Right lobe of liver (tissue), 6 donors: ENCODE results near the gene LIN52. TPM values are rescaled to one million over a fixed set of nuclear protein-coding genes. Genes with fewer than 3 reads are reported as not detected.

Experiments
- ATAC-seq, 4 donors: fragments of 200-7000 bp; cut with Tn5 transposase; one replicate each; pipeline ENCODE4 v1.9.1; 2020; ENCODE audit warnings: mild to moderate bottlenecking in 4 of 4, moderate library complexity in 4 of 4
- DNase-seq, 3 donors: peaks; one replicate each; pipeline ENCODE4 v3.0.0-alpha.2; 2020
- H3K27ac ChIP-seq, 3 donors: fragments of 200-600 bp; one replicate each; pipeline ENCODE4 v1.8.0; 2022
- H3K27me3 ChIP-seq, 2 donors: fragments of 200-600 bp; one replicate each; pipeline ENCODE4 v1.8.0; 2022
- H3K36me3 ChIP-seq, 4 donors: fragments of 200-600 bp; sonication (generic) in 1 of 4; one replicate each; pipeline versions ENCODE4 v1.5.1 to v1.8.0; 2017 to 2022; ENCODE audit warnings: control low read depth in 1 of 4
- H3K4me1 ChIP-seq, 4 donors: fragments of 200-600 bp; sonication (generic) in 1 of 4; one replicate each; pipeline versions ENCODE4 v1.5.1 to v1.8.0; 2017 to 2022; ENCODE audit warnings: control low read depth in 1 of 4
- H3K4me3 ChIP-seq, 3 donors: fragments of 200-600 bp; one replicate each; pipeline ENCODE4 v1.8.0; 2022
- H3K9me3 ChIP-seq, 4 donors: fragments of 200-600 bp; sonication (generic) in 1 of 4; one replicate each; pipeline versions ENCODE4 v1.5.1 to v1.8.0; 2017 to 2022; ENCODE audit warnings: control low read depth in 1 of 4
- CTCF ChIP-seq, 4 donors: fragments of 200-600 bp in 3 of 4; fragments of 450-650 bp in 1 of 4; IDR thresholded peaks; one replicate each; pipeline versions ENCODE4 v1.5.1 to v1.8.0; 2016 to 2022; ENCODE audit warnings: antibody characterized with exemption in 4 of 4, mild to moderate bottlenecking in 2 of 4
- POLR2A ChIP-seq: fragments of 450-650 bp; IDR thresholded peaks from one replicate; pipeline ENCODE4 v1.6.1; 2017; ENCODE audit warnings: antibody characterized with exemption, mild to moderate bottlenecking
- WGBS: methylation state at CpG from one replicate; pipeline ENCODE4 v1.1.6; 2018; ENCODE audit warnings: low coverage, low lambda C conversion rate; ENCODE audit not compliant: insufficient coverage; ENCODE audit errors: missing lambda C conversion rate; 5-methylcytosine and 5-hydroxymethylcytosine counted together
- intact Hi-C, 2 donors: fragments of 100-400 bp; cut with DNase I; formaldehyde crosslinking; loops; one replicate each; pipeline versions ENCODE4 v1.11.2 to v1.14.1; 2022
- long read RNA-seq: library from polyadenylated mRNA; unstranded; transcript quantifications from one replicate; pipeline ENCODE4 v2.0.0, GENCODE V29; 2019
- total RNA-seq, 6 experiments: library from RNA; depleted of rRNA in 2 of 6; stranded (reverse); fragments of >200 nt in 2 of 6; fragmentation: NEBNext Ultra II Directional in 3 of 6; extraction: Animal tissue kit (Norgen Biotek cat#: 25700) in 3 of 6; gene quantifications; one replicate each; pipeline versions ENCODE4 v1.1.0 to v1.2.4, GENCODE V29; 2016 to 2023
- donor health status: DM: no; HTN: yes; CAD: no.
- donor health status: DM: no; HTN: no; CAD: no.
- donor health status: DM: no; HTN: no; CAD: no.
- donor health status: DM: no; HTN: yes; CAD: no.
- donor health status: DM: no; HTN: yes; CAD: no.

Gene LIN52, protein sequence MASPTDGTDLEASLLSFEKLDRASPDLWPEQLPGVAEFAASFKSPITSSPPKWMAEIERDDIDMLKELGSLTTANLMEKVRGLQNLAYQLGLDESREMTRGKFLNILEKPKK
- 10 to 100 TPM in 1 of 6 experiments, 1 to 10 TPM in 5; 2.3 to 59.5 (median 4.8) TPM for total RNA-seq
- long read RNA-seq, partial matches to known transcripts, result 0 of 3 reads
- long read RNA-seq, other reads (novel, unspliced or antisense), result 2 of 3 reads

DNA sequence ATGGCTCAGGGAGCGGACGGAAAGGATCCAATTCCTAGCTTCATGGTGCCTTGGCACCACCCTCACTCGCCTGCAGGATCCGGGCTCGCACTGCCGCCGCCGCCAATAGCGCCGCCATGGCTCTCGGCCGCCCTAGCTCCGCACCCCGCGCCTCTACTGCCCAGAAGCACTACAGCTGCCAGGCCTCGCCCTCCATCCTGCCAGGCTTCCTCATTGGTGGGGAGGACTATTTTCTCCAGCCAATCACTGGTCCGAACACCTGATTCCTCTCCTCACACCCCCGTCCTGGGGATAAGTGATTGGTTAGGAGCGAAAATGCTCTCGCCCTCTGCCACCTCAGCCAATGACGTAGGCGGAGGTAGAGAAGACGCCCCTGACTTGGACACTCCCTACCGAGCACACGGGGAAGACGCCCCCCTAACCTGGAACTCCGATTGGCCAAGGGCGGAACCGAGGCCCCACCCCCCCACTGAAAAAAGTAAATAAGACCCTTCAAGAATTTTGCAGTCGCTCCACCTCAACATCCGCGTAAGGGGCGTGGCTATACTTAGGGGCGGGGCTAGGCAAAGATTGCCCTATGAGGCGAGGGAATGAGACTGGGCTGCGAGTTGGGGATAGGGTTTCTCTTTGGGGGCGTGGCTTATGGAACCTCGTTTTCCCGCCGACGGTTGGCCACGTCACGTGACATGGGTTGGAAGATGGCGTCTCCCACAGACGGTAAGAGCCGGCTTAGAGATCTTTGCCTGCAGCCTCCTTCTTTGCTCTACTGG is at the start of gene LIN52, which contains the start of gene ALDH6A1:
Gene LIN52, plus strand, starts transcription at position 680 of the 770 bp plus-strand sequence. Its CDS starts 19 bp downstream, at position 699.
Gene ALDH6A1, minus strand, starts transcription at position 177 of the 770 bp plus-strand sequence. Its CDS starts 59 bp downstream, at position 118.
- ATAC-seq, result peak; percentile 88 to 96 (median 90)
- H3K9me3 ChIP-seq, result no peaks in the 10 kb centered on the region
- peaks cover 0 to 42% (median 10%) of the 10 kb centered on the region in 4 donors for H3K4me1 ChIP-seq
- WGBS, result 0% methylated on average over 28 of the region's 46 CpGs
- intact Hi-C loops, result no loop called here
- H3K27me3 ChIP-seq, result no peaks in the 10 kb centered on the region
- TF ChIP-seq CTCF (IDR thresholded peaks at IDR 0.05) (peak in 1 of 4 donors; percentile 9), POLR2A (peak; percentile 98)
- DNase-seq, result peak; percentile 99
- no peaks in the 10 kb centered on the region for H3K36me3 ChIP-seq
- H3K4me3 ChIP-seq, result peak within 1 kb of the TSS; percentile 80 to 93 (median 81)
- H3K27ac ChIP-seq, result peak within 1 kb of the TSS; percentile 72 to 99 (median 93)

GRCh38 chr14:74035556-74035955 is 49.2 kb upstream of the LIN52 start:
- WGBS, result 81% methylated on average over 3 of the region's 4 CpGs
- Histone ChIP-seq H3K27ac (no peak overlapping the region), H3K9me3 (no peaks in the 10 kb centered on the region), H3K4me1 (no peaks in the 10 kb centered on the region), H3K4me3 (no peak overlapping the region), H3K36me3 (no peaks in the 10 kb centered on the region), H3K27me3 (no peaks in the 10 kb centered on the region)
- DNase-seq, result no peak
- intact Hi-C loops, result no loop called here
- no peak for TF ChIP-seq CTCF (IDR thresholded peaks at IDR 0.05)
- ATAC-seq, result no peak

GRCh38 chr14:74038020-74038859 is 46.5 kb upstream of the LIN52 start:
- Histone ChIP-seq H3K27me3 (no peaks in the 10 kb centered on the region), H3K4me3 (no peak overlapping the region), H3K36me3 (no peaks in the 10 kb centered on the region), H3K27ac (no peak overlapping the region), H3K4me1 (no peaks in the 10 kb centered on the region), H3K9me3 (no peaks in the 10 kb centered on the region)
- intact Hi-C loops, result no loop called here
- WGBS, result 45% methylated on average over 2 of the region's 3 CpGs
- DNase-seq (no peak), ATAC-seq (peak; percentile 60 to 81 (median 78))
- TF ChIP-seq CTCF (IDR thresholded peaks at IDR 0.05) (peak; percentile 71 to 78 (median 72)), POLR2A (no peak)

DNA sequence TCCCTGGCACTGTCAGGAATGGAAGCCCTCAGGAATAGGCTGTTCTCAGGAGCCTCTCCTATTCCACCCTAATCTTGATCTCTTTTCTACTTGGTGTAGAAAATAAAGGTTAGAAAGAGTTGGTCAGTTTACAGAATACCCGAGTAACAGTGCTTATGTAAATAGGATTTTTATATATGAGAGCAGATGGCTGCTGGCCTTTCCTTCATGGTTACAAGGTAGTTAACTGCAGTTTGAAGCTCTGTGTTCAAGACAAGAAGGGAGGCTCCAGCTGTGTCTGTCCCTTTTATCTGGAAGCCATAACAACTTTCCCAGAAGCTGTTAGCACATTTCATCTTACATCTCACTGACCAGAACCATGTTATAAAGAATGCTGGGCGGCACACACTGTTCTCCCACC is 42.5 kb upstream of the LIN52 start:
- Histone ChIP-seq H3K36me3 (no peaks in the 10 kb centered on the region), H3K4me1 (no peaks in the 10 kb centered on the region), H3K27me3 (no peaks in the 10 kb centered on the region), H3K4me3 (no peak overlapping the region), H3K27ac (no peak overlapping the region), H3K9me3 (no peaks in the 10 kb centered on the region)
- intact Hi-C loops, result no loop called here
- no peak for ATAC-seq
- no peak for TF ChIP-seq CTCF (IDR thresholded peaks at IDR 0.05)
- no peak for TF ChIP-seq POLR2A
- WGBS, result 25% methylated on average over 2 of the region's 2 CpGs
- DNase-seq, result no peak
